Stimulated activated CD4-positive, alpha-beta T cell treated with anti-CD3 and anti-CD28 coated beads, Interleukin-15, amount 100 ng/mL, for 48 hours (primary cell): ENCODE measurements around the gene UTP14C.
"Not testable (repeated sequence)": the region's sequence is repeated elsewhere in the genome, so short reads cannot be mapped to it uniquely, and the experiment has no call there.

Experiments
- DNase-seq, 2 donors: peaks; one replicate each; pipeline ENCODE4 v3.0.0-alpha.2; 2020; ENCODE audit warnings: low read depth in 2 of 2

Gene UTP14C

DNA sequence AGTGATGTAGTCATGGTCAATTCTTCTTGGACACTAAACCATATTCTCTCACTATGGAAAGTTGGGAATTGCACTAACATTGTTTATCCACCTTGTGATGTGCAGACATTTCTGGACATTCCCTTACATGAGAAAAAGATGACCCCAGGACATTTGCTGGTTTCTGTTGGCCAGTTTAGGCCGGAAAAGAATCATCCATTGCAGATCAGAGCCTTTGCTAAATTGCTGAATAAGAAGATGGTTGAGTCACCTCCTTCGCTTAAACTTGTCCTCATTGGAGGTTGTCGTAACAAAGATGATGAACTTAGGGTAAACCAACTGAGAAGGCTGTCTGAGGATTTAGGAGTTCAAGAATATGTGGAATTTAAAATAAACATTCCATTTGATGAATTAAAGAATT, at the start of gene UTP14C:
TSS of gene UTP14C (plus strand) at position 211 of the 400 bp plus-strand sequence. CDS start 4,114 bp downstream, outside the sequence.
- no peak for DNase-seq

DNA sequence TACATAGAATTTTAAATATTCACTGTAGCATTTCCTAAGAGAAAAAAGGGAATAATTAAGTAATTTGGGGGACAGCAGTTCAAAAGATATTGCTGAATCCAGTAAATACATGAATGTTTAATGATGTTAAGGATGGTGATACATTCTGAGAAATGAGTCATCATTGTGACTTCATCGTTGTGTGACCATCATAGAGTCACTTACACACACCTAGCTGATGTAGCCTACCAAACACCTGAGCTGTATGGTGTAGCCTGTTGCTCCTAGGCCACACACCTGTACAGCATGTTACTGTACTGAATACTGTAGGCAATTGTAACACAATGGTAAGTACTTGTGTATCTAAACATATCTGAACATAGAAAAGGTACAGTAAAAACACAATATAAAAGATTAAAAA, 48.1 kb upstream of the UTP14C start:
- no peak for DNase-seq

DNA sequence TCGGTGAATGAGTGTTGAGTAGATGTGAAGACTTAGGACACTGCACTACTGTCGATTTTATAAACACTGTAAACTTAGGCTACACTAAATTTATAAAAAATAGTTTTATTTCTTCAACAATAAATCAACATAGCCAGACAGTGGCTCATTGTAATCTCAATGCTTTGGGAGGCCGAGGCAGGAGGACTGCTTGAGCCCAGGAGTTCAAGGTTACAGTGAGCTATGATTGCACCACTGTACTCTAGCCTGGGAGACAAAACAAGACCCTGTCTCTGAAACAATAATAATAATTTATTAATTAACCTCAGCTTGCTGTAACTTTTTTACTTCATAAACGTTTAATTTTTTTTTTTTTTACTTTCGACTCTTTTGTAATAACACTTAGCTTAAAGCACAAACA, 47.6 kb upstream of the UTP14C start:
- no peak for DNase-seq

DNA sequence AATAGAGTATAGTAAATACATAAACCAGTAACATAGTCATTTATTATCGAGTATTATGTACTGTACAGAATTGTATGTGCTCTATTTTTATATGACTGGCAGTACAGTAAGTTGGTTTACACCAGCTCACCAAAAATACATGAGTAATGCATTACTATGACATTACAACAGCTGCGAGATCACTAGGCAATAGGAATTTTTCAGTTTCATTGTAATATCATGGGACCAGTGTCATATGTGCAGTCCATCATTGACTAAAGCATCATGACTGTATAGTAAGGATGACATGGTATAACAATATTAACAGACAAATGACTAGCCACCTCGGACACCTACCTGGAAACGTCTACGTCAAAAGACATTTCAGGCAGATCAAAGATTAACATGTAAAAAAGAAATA, 46.9 kb upstream of the UTP14C start:
- no peak for DNase-seq

DNA sequence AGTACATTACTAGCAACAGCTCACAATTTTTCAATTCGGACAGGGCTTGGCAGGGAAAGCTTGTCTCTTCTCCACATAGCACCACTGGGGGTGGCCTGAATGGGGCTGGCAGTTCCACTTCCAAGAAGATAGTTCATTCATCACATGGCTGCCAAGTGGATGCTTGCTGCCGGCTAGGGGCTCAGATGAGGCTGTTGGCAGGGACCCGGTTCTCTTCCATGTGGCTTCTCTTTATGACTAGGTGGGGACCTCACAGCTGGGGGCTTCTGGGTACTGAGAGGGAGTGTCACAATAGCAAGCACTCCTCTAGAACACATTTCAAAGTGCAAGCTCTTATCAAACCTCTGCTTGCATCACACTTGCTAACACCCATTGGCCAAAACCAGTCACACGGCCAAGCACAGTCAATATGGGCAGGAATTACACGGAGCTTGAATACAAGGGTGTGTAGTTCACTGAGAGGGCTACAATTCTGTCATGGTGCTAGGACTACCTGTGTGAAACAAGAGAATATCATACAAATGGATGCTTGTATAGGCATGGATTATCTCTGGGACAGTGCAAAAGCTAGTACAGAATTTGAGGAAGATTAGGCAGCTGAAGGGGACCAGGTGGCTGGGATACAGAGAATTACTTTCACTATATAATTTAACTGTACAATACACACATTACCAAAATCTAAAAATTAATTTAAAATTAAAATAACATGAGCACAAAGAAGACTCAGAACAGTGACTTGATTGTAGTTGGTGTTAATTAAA, 45.5 kb upstream of the UTP14C start:
- DNase-seq: no peak

- no peak for DNase-seq
Measured at GRCh38 chr13:51980908-51981307, 43.6 kb upstream of the UTP14C start.

DNA sequence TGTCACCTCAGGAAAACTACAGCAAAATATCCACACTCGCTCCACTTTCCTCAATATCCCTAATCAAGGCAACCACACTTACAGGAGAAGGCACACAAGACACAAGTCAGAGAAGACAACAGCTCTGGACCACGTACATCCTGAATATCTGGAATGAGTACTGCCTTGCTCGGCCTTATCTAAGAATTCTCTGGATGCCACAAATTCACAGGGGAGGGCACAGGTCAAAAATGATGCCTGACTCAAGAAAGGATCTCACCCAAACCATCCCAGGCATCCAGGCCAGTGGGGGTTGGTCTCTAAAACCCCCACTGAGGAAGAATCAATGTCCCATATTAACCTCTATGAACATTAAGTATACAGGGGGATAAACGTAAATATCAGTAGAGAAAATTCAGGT, 43.1 kb upstream of the UTP14C start:
- DNase-seq: no peak

DNA sequence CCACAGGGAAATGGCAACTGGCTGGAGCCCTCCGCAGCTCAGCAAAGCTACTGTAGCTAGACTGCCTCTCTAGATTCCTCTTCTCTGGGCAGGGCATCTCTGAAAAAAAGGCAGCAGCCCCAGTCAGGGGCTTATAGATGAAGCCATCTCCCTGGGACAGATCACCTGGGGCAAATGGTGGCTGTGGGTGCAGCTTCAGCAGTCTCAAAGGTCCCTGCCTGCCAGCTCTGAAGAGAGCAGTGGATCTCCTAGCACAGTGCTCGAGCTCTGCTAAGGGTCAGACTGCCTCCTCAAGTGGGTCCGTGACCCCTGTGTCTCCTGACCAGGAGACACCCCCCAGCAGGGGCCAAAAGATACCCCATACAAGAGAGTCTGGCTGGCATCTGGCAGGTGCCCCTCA, 41.2 kb upstream of the UTP14C start:
- not testable (repeated sequence) for DNase-seq

GRCh38 chr13:51984904-51985303, 39.6 kb upstream of the UTP14C start:
- not testable (repeated sequence) for DNase-seq

GRCh38 chr13:51988988-51989618, 35.4 kb upstream of the UTP14C start:
- DNase-seq: no peak

DNA sequence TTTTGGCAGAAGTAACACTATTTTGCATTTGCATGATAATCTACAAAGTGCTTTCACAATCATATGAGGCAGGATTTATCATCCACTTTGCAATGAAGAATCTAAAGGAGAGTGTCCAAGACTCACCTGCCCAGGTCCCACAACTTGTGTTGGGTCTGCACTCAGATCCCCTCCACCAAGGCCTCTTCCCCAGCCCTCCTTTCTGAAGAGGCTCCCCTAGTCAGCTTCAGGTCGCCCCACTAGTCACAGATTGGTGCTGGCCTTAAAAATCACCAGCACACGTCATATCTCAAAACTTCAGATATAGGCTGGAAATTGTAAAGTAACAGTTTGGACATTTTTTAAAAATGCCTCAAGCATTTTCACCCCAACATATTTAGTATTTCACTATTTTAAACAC, 30.8 kb upstream of the UTP14C start:
- DNase-seq: no peak

DNA sequence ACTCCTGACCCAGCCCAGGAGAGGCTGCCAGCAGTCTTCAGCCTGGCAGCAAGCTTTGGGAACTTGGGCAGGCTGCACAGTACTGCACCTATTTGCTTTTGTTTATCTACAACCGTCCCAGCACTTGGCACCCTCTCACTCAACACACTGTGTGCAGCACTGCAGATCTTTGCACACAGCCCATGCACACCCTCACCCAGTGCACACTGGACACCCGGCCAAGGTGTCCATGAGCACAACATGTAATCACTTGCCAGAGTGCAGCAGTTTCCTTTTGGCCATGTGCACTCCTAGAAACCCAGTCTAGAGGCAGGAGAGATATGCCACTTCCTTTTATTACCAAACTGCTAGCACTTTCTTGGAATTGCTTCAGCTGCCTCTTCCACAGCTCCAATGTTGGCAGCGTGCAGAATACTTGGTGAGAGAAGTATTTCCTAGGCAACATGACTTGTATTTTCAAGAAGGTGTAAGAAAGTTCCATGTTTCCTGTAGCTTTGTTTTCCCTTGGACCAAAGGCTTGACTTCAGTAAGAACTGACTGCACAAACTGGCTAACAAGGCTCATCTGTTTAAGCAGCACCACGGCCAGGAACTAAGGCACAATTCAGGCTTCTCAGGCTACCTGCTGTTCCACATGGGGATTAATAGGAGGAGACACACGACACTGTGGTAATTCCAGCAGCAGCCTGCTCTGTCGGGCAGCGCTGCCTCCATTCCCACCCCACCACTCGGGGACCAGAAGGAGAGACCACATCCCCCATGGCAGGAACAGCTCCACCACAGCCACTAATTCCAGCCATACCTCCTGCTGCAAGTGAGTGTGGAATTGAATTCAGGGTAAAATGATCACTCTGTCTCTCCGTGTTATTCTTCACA, 28.6 kb upstream of the UTP14C start:
- no peak for DNase-seq

DNA sequence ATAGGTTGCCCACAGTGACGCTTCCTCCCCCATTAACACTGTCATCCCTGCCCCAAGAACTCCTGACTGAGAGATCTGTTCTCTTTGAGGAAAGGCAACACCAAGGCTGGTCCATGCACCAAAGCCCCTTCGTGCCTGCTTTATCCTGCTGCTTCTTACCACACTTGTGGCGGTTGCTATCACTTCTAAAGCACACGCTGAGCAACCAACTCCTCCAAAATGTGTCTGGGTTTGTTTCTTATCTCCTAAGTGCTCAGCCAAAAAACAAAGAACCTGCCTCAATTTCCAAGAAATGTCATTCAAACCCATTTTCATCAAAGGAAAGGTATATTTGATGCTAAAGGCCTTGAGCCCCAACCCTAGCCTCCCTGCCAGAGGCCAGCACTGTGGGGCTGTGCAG, 27.9 kb upstream of the UTP14C start:
- no peak for DNase-seq

GRCh38 chr13:51997186-51997585, 27.3 kb upstream of the UTP14C start:
- no peak for DNase-seq

DNA sequence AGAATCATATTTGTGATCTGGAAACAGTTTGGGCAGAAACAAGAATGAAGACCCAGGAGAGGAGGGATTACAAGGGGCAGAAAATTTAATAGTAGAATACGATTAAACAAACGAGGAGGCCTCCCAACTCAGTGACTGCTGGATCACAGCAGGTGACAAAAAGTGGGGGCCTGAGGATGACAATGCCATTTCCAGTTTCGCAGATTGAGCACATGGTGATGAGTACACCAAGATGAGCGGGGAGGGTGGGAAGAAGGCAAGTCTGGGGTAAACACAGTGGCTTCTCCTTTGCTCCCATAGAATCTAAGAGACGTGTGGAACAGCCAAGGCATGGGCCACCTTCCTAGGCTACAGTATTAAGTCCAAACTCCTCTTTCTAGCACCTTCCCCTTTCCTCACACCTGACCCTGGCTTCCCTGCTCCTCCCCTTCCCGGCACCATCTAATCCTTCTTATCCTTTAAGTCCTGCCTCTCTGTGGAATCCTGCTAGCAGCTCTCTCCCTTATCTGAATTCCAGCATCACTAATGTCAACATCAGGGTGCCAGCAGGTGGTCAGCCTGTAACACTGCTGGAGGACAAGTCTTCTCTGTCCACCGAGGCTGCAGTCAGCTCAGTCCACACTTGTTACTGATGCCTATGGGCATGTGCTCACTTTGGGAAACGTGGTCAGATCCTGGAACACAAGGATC, 26.7 kb upstream of the UTP14C start:
- DNase-seq: no peak

GRCh38 chr13:51998723-51999509, 25.6 kb upstream of the UTP14C start:
- no peak for DNase-seq

DNA sequence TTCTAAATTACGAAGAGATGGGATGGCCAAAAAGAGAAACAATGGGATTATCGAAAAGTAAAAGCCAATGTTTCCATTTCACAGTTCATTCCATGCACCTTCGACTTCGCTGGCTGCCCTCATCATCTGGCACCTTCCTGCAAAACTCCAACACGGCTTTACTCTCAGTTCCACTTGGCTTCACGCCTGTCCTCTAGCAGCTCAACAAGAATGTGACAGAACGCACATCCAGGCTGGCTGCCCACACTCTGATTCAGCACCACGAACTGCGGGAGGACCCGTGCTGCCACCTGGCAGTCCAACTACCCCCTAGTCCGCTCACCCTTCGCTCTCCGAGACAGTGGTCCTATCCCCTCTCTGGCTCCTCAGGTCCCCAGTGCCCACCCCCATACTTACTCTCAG, 25.0 kb upstream of the UTP14C start:
- no peak for DNase-seq

DNA sequence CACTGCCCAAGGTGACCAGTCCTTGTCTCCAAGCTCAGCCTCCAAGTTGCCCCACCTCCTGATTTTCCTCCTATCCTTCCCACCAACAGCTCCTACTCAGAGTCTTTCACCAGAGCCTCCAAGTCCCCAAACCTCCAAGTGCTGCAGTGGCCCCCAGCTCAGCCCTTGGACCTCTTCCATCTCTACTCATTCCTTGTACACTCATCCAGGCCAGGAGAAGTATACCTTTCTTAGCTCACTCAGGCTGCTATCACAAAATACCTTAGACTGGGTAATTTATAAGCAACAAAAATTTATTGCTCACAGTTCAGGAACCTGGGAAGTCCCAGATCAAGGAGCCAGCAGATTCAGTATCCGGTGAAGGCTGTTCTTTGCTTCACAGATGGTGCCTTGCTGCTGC, 24.6 kb upstream of the UTP14C start:
- no peak for DNase-seq

GRCh38 chr13:52001120-52001731, 23.3 kb upstream of the UTP14C start:
- no peak for DNase-seq

GRCh38 chr13:52002361-52002760, 22.1 kb upstream of the UTP14C start:
- DNase-seq: no peak

DNA sequence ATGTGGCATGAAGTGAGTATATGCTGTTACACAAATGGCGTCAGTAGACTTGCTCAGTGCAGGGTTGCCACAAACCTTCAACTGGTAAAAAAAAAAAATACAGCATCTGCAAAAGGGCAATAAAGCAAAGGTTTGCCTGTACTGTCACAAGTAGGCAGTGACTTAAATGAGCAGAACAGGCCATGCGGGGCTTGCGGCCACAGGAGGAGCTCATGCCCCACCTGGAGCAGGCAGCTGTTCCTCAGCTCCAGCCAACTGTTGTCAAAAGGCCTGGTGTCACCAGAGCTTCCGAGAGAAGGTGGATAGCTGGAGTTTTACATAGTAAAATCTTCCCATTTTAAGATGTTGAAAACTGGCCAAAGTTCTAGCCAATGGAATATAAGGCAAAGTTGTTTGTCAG, 20.9 kb upstream of the UTP14C start:
- no peak for DNase-seq
